Measurements from ENCODE around the gene PBRM1.

DNA sequence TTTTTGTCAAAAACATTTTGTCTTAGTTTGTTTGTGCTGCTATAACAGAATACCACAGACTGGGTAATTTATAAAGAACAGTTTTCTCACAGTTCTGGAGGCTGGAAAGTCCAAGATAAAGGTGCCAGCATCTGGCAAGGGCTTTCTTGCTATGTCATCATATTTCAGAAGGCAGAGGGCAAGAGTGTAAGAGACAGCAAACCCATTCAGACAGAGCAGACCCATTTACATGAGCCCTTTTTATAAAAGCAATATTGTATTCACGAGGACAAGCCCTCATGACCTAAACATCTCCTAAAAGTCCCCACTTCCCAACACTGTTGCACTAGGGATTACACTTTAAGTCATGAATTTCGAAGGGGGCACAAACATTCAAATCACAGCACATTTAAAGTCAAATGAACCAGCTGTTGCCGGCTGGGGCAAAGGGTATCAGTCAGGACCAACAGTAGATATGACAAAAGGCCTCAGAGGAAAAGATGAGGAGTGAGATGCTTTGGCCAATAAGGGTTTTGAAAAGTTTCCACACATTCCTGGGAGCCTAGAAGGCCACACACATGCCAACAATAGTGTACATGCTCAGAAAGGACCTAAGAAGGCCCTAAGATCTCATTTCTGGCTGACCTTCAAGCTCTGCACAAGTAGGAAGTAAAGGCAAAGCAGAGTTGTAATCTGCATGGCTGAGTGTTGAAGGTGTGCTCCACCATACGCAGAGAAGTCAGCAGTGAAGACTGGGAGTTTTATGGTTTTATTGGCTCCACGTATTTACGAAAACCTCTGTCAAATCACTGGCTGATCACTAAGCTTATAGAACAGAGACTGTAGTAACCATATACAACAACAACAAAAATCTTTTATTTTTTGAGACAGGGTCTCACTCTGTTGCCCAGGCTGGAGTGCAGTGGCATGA is 111.4 kb downstream of the PBRM1 start:
- TF ChIP-seq CTCF (IDR thresholded peaks at IDR 0.05) = no peak
- TF ChIP-seq ZFX (IDR thresholded peaks at IDR 0.05; ENCODE audit: borderline replicate concordance) = no peak

Data from 22Rv1 (cell line).